ENCODE results near the gene ITFG2. TPM values are rescaled to one million over a fixed set of nuclear protein-coding genes. Genes with fewer than 3 reads are reported as not detected.

ITFG2 gene
- total RNA-seq, 1 experiment from 2014 or later, result 31.9 TPM

GRCh38 chr12:2800046-2800570 is 12.4 kb upstream of the ITFG2 start:
- no peak overlapping the region for H3K27ac ChIP-seq (ENCODE audit: low read length)
- H3K4me2 ChIP-seq (ENCODE audit: low read depth, low read length, poor library complexity, severe bottlenecking), result no peak overlapping the region
- H3K36me3 ChIP-seq (ENCODE audit: insufficient read depth, low read length), result peaks cover 83% of the 10 kb centered on the region
- H3K9ac ChIP-seq (ENCODE audit: low read length), result no peak overlapping the region
- H3K9me3 ChIP-seq (ENCODE audit: low read length), result no peaks in the 10 kb centered on the region
- H2AFZ ChIP-seq (ENCODE audit: low read length), result no peak overlapping the region
- H3K9me2 ChIP-seq (replicated peaks; ENCODE audit: insufficient read depth, low read length), result no peaks in the 10 kb centered on the region
- peaks cover 37% of the 10 kb centered on the region for H4K20me1 ChIP-seq (ENCODE audit: insufficient read depth, low read depth, low read length)
- no peak overlapping the region for H3K4me3 ChIP-seq (ENCODE audit: low read length)
- no peak for DNase-seq
- peaks cover 44% of the 10 kb centered on the region for H3K79me2 ChIP-seq (ENCODE audit: low read length)
- H3K27me3 ChIP-seq (ENCODE audit: low read length), result no peaks in the 10 kb centered on the region
- peaks cover 14% of the 10 kb centered on the region for H3K4me1 ChIP-seq (ENCODE audit: low read length)

- Histone ChIP-seq H3K4me2 (ENCODE audit: low read depth, low read length, poor library complexity, severe bottlenecking) (no peak overlapping the region), H3K27me3 (ENCODE audit: low read length) (no peaks in the 10 kb centered on the region), H3K36me3 (ENCODE audit: insufficient read depth, low read length) (peaks cover 91% of the 10 kb centered on the region), H2AFZ (ENCODE audit: low read length) (no peak overlapping the region), H3K4me3 (ENCODE audit: low read length) (no peak overlapping the region), H3K9ac (ENCODE audit: low read length) (no peak overlapping the region), H3K9me3 (ENCODE audit: low read length) (no peaks in the 10 kb centered on the region), H4K20me1 (ENCODE audit: insufficient read depth, low read depth, low read length) (peaks cover 32% of the 10 kb centered on the region), H3K27ac (ENCODE audit: low read length) (no peak overlapping the region), H3K4me1 (ENCODE audit: low read length) (peaks cover 12% of the 10 kb centered on the region), H3K9me2 (replicated peaks; ENCODE audit: insufficient read depth, low read length) (no peaks in the 10 kb centered on the region), H3K79me2 (ENCODE audit: low read length) (peaks cover 36% of the 10 kb centered on the region)
- DNase-seq, result no peak
Observed at GRCh38 chr12:2801044-2801783, 11.3 kb upstream of the ITFG2 start.

- no peaks in the 10 kb centered on the region for H3K9me3 ChIP-seq (ENCODE audit: low read length)
- no peaks in the 10 kb centered on the region for H3K4me1 ChIP-seq (ENCODE audit: low read length)
- H3K27me3 ChIP-seq (ENCODE audit: low read length), result no peaks in the 10 kb centered on the region
- no peaks in the 10 kb centered on the region for H3K9me2 ChIP-seq (replicated peaks; ENCODE audit: insufficient read depth, low read length)
- DNase-seq, result no peak
- peaks cover 65% of the 10 kb centered on the region for H3K36me3 ChIP-seq (ENCODE audit: insufficient read depth, low read length)
- H3K27ac ChIP-seq (ENCODE audit: low read length), result no peak overlapping the region
- peaks cover 8% of the 10 kb centered on the region for H4K20me1 ChIP-seq (ENCODE audit: insufficient read depth, low read depth, low read length)
- H2AFZ ChIP-seq (ENCODE audit: low read length), result no peak overlapping the region
- no peak overlapping the region for H3K4me2 ChIP-seq (ENCODE audit: low read depth, low read length, poor library complexity, severe bottlenecking)
- H3K79me2 ChIP-seq (ENCODE audit: low read length), result peaks cover 10% of the 10 kb centered on the region
- H3K9ac ChIP-seq (ENCODE audit: low read length), result no peak overlapping the region
- no peak overlapping the region for H3K4me3 ChIP-seq (ENCODE audit: low read length)
Observed at GRCh38 chr12:2803635-2804392, 8.7 kb upstream of the ITFG2 start.

GRCh38 chr12:2804393-2805142 is 7.9 kb upstream of the ITFG2 start:
- no peak for DNase-seq
- Histone ChIP-seq H3K4me3 (ENCODE audit: low read length) (no peak overlapping the region), H3K9me2 (replicated peaks; ENCODE audit: insufficient read depth, low read length) (no peaks in the 10 kb centered on the region), H3K27me3 (ENCODE audit: low read length) (no peaks in the 10 kb centered on the region), H3K9ac (ENCODE audit: low read length) (no peak overlapping the region), H4K20me1 (ENCODE audit: insufficient read depth, low read depth, low read length) (peaks cover 5% of the 10 kb centered on the region), H2AFZ (ENCODE audit: low read length) (no peak overlapping the region), H3K36me3 (ENCODE audit: insufficient read depth, low read length) (peaks cover 58% of the 10 kb centered on the region), H3K79me2 (ENCODE audit: low read length) (0 out of 2 replicates have a peak, but pooled peaks cover 2% of the 10 kb centered on the region), H3K4me2 (ENCODE audit: low read depth, low read length, poor library complexity, severe bottlenecking) (no peak overlapping the region), H3K9me3 (ENCODE audit: low read length) (no peaks in the 10 kb centered on the region), H3K4me1 (ENCODE audit: low read length) (no peaks in the 10 kb centered on the region), H3K27ac (ENCODE audit: low read length) (no peak overlapping the region)

- peaks cover 53% of the 10 kb centered on the region for H3K36me3 ChIP-seq (ENCODE audit: insufficient read depth, low read length)
- H3K9me2 ChIP-seq (replicated peaks; ENCODE audit: insufficient read depth, low read length), result no peaks in the 10 kb centered on the region
- H3K27ac ChIP-seq (ENCODE audit: low read length), result no peak overlapping the region
- H3K9ac ChIP-seq (ENCODE audit: low read length), result no peak overlapping the region
- no peak for DNase-seq
- no peaks in the 10 kb centered on the region for H3K79me2 ChIP-seq (ENCODE audit: low read length)
- no peak overlapping the region for H3K4me3 ChIP-seq (ENCODE audit: low read length)
- H4K20me1 ChIP-seq (ENCODE audit: insufficient read depth, low read depth, low read length), result peaks cover 3% of the 10 kb centered on the region; the same call in 1 of the 2 replicates
- no peaks in the 10 kb centered on the region for H3K27me3 ChIP-seq (ENCODE audit: low read length)
- H3K4me2 ChIP-seq (ENCODE audit: low read depth, low read length, poor library complexity, severe bottlenecking), result no peak overlapping the region
- H3K4me1 ChIP-seq (ENCODE audit: low read length), result no peaks in the 10 kb centered on the region
- no peak overlapping the region for H2AFZ ChIP-seq (ENCODE audit: low read length)
- no peaks in the 10 kb centered on the region for H3K9me3 ChIP-seq (ENCODE audit: low read length)
Observed at GRCh38 chr12:2805143-2805520, 7.3 kb upstream of the ITFG2 start.

- H3K79me2 ChIP-seq (ENCODE audit: low read length), result peaks cover 2% of the 10 kb centered on the region; the same call in 1 of the 2 replicates
- no peak overlapping the region for H3K9ac ChIP-seq (ENCODE audit: low read length)
- H3K36me3 ChIP-seq (ENCODE audit: insufficient read depth, low read length), result peaks cover 40% of the 10 kb centered on the region
- peaks cover 3% of the 10 kb centered on the region for H3K4me1 ChIP-seq (ENCODE audit: low read length)
- no peaks in the 10 kb centered on the region for H3K9me3 ChIP-seq (ENCODE audit: low read length)
- no peaks in the 10 kb centered on the region for H3K27me3 ChIP-seq (ENCODE audit: low read length)
- H3K9me2 ChIP-seq (replicated peaks; ENCODE audit: insufficient read depth, low read length), result no peaks in the 10 kb centered on the region
- no peak overlapping the region for H2AFZ ChIP-seq (ENCODE audit: low read length)
- no peak overlapping the region for H3K4me3 ChIP-seq (ENCODE audit: low read length)
- H4K20me1 ChIP-seq (ENCODE audit: insufficient read depth, low read depth, low read length), result peaks cover 3% of the 10 kb centered on the region; the same call in 1 of the 2 replicates
- no peak overlapping the region for H3K4me2 ChIP-seq (ENCODE audit: low read depth, low read length, poor library complexity, severe bottlenecking)
- no peak for DNase-seq
- H3K27ac ChIP-seq (ENCODE audit: low read length), result no peak overlapping the region
Observed at GRCh38 chr12:2806700-2807099, 5.8 kb upstream of the ITFG2 start.

- H3K79me2 ChIP-seq (ENCODE audit: low read length), result peaks cover 35% of the 10 kb centered on the region
- no peaks in the 10 kb centered on the region for H3K27me3 ChIP-seq (ENCODE audit: low read length)
- H3K9me2 ChIP-seq (replicated peaks; ENCODE audit: insufficient read depth, low read length), result no peaks in the 10 kb centered on the region
- peak overlapping the region; percentile 66 for H3K27ac ChIP-seq (ENCODE audit: low read length)
- peak overlapping the region; percentile 92 for H3K4me2 ChIP-seq (ENCODE audit: low read depth, low read length, poor library complexity, severe bottlenecking)
- no peak for DNase-seq
- H4K20me1 ChIP-seq (ENCODE audit: insufficient read depth, low read depth, low read length), result no peaks in the 10 kb centered on the region; the same call in 1 of the 2 replicates
- H3K4me1 ChIP-seq (ENCODE audit: low read length), result peaks cover 19% of the 10 kb centered on the region
- peaks cover 8% of the 10 kb centered on the region; the same call in 1 of the 2 replicates for H3K36me3 ChIP-seq (ENCODE audit: insufficient read depth, low read length)
- peak overlapping the region; percentile 83 for H3K4me3 ChIP-seq (ENCODE audit: low read length)
- H3K9ac ChIP-seq (ENCODE audit: low read length), result peak overlapping the region; percentile 67
- H2AFZ ChIP-seq (ENCODE audit: low read length), result no peak overlapping the region; the same call in 1 of the 2 replicates
- H3K9me3 ChIP-seq (ENCODE audit: low read length), result no peaks in the 10 kb centered on the region
Observed at GRCh38 chr12:2811801-2812200, 667 bp upstream of the ITFG2 start.
